ENCODE data around the gene IFNAR2. TPM values are rescaled to one million over a fixed set of nuclear protein-coding genes. Genes with fewer than 3 reads are reported as not detected.
"Not testable (repeated sequence)": the region's sequence is repeated elsewhere in the genome, so short reads cannot be mapped to it uniquely, and the experiment has no call there.

The IFNAR2 gene
- total RNA-seq, 1 experiment from 2014 or later = 31.0 TPM

DNA sequence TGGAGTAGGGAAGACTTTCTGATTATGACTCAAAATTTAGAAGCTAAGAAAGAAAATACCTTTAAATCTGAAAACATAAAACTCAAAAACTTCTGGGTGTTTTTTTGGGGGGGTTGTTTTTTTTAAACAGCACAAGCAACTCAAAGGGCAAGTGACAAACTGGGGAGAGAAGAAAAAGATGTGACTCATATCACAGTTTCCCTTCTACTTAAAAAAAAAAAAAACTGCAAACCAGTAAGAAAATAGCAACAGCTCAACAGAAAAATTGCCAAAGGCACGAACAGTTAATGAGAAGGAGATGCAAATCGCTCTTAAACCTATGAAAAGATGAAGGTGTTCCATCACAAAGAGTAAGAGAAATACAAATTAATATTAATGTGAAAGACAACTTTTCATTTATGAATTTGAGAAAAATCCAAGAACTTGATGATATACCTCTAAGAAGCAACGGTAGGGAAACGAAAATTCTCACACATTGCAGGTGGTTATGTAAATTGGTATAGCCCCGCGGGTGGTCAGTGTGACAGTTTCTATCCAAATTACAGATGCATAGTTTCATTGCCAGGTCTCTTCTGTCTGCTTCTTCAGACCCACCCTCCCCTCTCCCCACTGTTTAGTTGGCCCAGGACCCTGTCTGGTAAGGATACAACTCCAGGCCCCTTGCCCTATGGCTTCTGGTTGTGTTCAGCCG lies 9.0 kb downstream of the IFNAR2 start:
- TF ChIP-seq, protein P1, sequence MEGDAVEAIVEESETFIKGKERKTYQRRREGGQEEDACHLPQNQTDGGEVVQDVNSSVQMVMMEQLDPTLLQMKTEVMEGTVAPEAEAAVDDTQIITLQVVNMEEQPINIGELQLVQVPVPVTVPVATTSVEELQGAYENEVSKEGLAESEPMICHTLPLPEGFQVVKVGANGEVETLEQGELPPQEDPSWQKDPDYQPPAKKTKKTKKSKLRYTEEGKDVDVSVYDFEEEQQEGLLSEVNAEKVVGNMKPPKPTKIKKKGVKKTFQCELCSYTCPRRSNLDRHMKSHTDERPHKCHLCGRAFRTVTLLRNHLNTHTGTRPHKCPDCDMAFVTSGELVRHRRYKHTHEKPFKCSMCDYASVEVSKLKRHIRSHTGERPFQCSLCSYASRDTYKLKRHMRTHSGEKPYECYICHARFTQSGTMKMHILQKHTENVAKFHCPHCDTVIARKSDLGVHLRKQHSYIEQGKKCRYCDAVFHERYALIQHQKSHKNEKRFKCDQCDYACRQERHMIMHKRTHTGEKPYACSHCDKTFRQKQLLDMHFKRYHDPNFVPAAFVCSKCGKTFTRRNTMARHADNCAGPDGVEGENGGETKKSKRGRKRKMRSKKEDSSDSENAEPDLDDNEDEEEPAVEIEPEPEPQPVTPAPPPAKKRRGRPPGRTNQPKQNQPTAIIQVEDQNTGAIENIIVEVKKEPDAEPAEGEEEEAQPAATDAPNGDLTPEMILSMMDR (IDR thresholded peaks at IDR 0.05; ENCODE audit: unreplicated experiment) = no peak
- no peak for DNase-seq
- no peaks in the 10 kb centered on the region for H3K9me3 Mint-ChIP-seq (ENCODE audit: low read depth, unreplicated experiment)
- CTCF ChIA-PET = no interaction called here
- H3K4me1 Mint-ChIP-seq (ENCODE audit: low read depth, unreplicated experiment) = peaks cover 7% of the 10 kb centered on the region
- no peak overlapping the region for H3K4me3 Mint-ChIP-seq (ENCODE audit: low read depth, unreplicated experiment)
- no peaks in the 10 kb centered on the region for H3K27me3 Mint-ChIP-seq (ENCODE audit: unreplicated experiment)
- H3K36me3 Mint-ChIP-seq (ENCODE audit: insufficient read depth, unreplicated experiment) = peaks cover 9% of the 10 kb centered on the region
- H3K27ac Mint-ChIP-seq (ENCODE audit: unreplicated experiment) = no peak overlapping the region
- intact Hi-C loops (cut with micrococcal nuclease; ENCODE audit: unreplicated experiment) = no loop called here
- no TSS peak for BruUV-seq (replicated peaks)

DNA sequence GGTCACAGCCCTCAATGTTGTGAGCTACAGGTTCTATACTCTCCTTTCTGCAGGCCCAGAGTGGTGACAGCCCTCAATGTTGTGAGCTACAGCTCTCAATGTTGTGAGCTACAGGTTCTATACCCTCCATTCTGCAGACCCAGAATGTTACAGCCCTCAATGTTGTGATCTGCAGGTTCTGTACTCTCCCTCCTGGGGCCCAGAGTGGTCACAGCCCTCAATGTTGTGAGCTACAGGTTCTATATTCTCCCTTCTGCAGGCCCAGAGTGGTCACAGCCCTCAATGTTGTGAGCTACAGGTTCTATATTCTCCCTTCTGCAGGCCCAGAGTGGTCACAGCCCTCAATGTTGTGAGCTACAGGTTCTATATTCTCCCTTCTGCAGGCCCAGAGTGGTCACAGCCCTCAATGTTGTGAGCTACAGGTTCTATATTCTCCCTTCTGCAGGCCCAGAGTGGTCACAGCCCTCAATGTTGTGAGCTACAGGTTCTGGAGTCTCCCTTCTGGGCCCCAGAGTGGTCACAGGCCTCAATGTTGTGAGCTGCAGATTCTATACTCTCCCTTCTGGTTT lies 9.9 kb downstream of the IFNAR2 start:
- H3K4me1 Mint-ChIP-seq (ENCODE audit: low read depth, unreplicated experiment); CTCF ChIA-PET; H3K27ac Mint-ChIP-seq (ENCODE audit: unreplicated experiment); H3K36me3 Mint-ChIP-seq (ENCODE audit: insufficient read depth, unreplicated experiment); H3K9me3 Mint-ChIP-seq (ENCODE audit: low read depth, unreplicated experiment); H3K4me3 Mint-ChIP-seq (ENCODE audit: low read depth, unreplicated experiment); BruUV-seq (replicated peaks); DNase-seq; H3K27me3 Mint-ChIP-seq (ENCODE audit: unreplicated experiment); intact Hi-C loops (cut with micrococcal nuclease; ENCODE audit: unreplicated experiment): not testable (repeated sequence)

DNA sequence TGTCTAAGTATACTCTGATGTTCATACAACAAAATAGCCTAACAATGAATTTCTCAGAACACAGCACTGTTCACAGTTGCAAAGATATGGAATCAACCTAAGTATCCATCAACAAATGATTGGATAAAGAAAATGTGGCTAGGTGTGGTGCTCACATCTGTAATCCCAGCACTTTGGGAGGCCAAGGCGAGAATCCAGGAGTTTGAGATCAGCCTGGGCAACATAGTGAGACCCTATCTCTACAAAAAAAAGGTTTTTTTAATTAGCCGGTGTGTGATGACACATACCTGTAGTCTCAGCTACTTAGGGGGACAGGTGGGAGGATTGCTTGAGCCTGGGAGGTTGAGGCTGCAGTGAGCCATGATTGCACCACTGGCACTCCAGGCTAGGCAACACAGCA lies 10.7 kb downstream of the IFNAR2 start:
- no TSS peak for BruUV-seq (replicated peaks)
- CTCF ChIA-PET = no interaction called here
- intact Hi-C loops (cut with micrococcal nuclease; ENCODE audit: unreplicated experiment) = no loop called here
- H3K4me3 Mint-ChIP-seq (ENCODE audit: low read depth, unreplicated experiment) = no peak overlapping the region
- no peak for DNase-seq
- H3K27me3 Mint-ChIP-seq (ENCODE audit: unreplicated experiment) = no peaks in the 10 kb centered on the region
- H3K36me3 Mint-ChIP-seq (ENCODE audit: insufficient read depth, unreplicated experiment) = peaks cover 10% of the 10 kb centered on the region
- H3K27ac Mint-ChIP-seq (ENCODE audit: unreplicated experiment) = no peak overlapping the region
- H3K9me3 Mint-ChIP-seq (ENCODE audit: low read depth, unreplicated experiment) = no peaks in the 10 kb centered on the region
- peaks cover 7% of the 10 kb centered on the region for H3K4me1 Mint-ChIP-seq (ENCODE audit: low read depth, unreplicated experiment)
- TF ChIP-seq, protein P1 (IDR thresholded peaks at IDR 0.05; ENCODE audit: unreplicated experiment) = no peak

DNA sequence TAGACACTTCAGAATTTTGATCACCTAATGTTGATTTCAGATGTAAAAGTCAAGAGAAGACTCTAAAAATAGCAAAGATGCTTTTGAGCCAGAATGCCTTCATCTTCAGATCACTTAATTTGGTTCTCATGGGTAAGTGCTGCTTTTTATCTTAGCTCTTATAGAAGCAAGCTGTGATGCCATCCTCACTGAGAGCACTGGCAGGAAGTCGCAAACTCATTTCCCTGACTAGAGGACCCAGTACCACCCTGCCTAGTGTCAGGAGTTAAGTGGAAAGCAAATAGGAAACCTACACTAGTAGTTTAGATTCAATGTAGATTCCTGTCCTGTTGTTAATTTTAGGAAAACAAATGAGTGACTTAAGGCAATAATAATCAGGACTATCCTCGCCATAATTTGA lies 12.1 kb downstream of the IFNAR2 start:
- H3K27me3 Mint-ChIP-seq (ENCODE audit: unreplicated experiment) = no peaks in the 10 kb centered on the region
- H3K9me3 Mint-ChIP-seq (ENCODE audit: low read depth, unreplicated experiment) = no peaks in the 10 kb centered on the region
- no peak for DNase-seq
- CTCF ChIA-PET = no interaction called here
- no peak overlapping the region for H3K4me3 Mint-ChIP-seq (ENCODE audit: low read depth, unreplicated experiment)
- BruUV-seq (replicated peaks) = no TSS peak
- H3K4me1 Mint-ChIP-seq (ENCODE audit: low read depth, unreplicated experiment) = peaks cover 7% of the 10 kb centered on the region
- intact Hi-C loops (cut with micrococcal nuclease; ENCODE audit: unreplicated experiment) = no loop called here
- peaks cover 20% of the 10 kb centered on the region for H3K36me3 Mint-ChIP-seq (ENCODE audit: insufficient read depth, unreplicated experiment)
- TF ChIP-seq, protein P1 (IDR thresholded peaks at IDR 0.05; ENCODE audit: unreplicated experiment) = no peak
- no peak overlapping the region for H3K27ac Mint-ChIP-seq (ENCODE audit: unreplicated experiment)

DNA sequence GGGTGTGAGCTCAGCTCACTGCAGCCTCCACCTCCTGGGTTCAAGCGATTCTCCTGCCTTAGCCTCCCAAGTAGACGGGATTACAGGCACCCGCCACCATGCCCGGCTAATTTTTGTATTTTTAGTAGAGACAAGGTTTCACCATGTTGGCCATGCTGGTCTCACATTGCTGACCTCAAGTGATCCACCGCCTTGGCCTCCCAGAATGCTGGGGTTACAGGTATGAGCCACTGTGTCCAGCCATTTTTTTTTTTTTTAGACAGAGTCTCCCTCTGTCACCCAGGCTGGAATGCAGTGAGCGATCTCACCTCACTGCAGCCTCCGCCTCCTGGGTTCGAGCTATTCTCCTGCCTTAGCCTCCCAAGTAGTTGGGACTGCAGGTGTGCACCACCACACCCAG lies 13.1 kb downstream of the IFNAR2 start:
- H3K4me1 Mint-ChIP-seq (ENCODE audit: low read depth, unreplicated experiment); H3K27ac Mint-ChIP-seq (ENCODE audit: unreplicated experiment); DNase-seq; intact Hi-C loops (cut with micrococcal nuclease; ENCODE audit: unreplicated experiment); H3K9me3 Mint-ChIP-seq (ENCODE audit: low read depth, unreplicated experiment); H3K27me3 Mint-ChIP-seq (ENCODE audit: unreplicated experiment); CTCF ChIA-PET; H3K4me3 Mint-ChIP-seq (ENCODE audit: low read depth, unreplicated experiment); BruUV-seq (replicated peaks): not testable (repeated sequence)
- H3K36me3 Mint-ChIP-seq (ENCODE audit: insufficient read depth, unreplicated experiment) = peaks cover 24% of the 10 kb centered on the region

Data from Calu3 (cell line).